ENCODE data around the gene HSD17B12. TPM values are rescaled to one million over a fixed set of nuclear protein-coding genes. Genes with fewer than 3 reads are reported as not detected.

HSD17B12 gene
- total RNA-seq, 6 donors from 2014 or later, result 26.6 to 107 (median 74.4) TPM

DNA sequence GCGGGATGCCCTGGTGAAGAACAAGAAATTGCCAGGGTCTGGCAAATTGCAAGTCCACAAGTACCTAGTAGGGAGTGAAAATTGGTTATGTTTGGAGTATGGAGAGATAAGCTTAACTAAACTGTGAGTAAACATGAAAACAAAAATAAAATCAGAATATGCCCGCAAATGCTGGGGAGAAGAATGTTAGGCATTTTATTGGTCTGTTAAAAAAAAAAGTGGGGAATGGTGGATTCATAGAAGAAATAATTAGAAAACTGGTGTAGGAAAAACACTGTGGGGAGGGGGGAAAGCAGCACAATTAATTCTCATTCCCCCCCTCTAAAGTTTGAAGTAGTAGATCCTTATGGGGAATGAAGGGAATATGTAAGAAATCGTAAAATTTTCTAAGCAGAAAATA lies 40.6 kb upstream of the HSD17B12 start:
- H3K27me3 ChIP-seq, result no peaks in the 10 kb centered on the region
- WGBS, 2 donors, result 81 to 87% methylated on average over 3 of the region's 3 CpGs
- no peak for DNase-seq

DNA sequence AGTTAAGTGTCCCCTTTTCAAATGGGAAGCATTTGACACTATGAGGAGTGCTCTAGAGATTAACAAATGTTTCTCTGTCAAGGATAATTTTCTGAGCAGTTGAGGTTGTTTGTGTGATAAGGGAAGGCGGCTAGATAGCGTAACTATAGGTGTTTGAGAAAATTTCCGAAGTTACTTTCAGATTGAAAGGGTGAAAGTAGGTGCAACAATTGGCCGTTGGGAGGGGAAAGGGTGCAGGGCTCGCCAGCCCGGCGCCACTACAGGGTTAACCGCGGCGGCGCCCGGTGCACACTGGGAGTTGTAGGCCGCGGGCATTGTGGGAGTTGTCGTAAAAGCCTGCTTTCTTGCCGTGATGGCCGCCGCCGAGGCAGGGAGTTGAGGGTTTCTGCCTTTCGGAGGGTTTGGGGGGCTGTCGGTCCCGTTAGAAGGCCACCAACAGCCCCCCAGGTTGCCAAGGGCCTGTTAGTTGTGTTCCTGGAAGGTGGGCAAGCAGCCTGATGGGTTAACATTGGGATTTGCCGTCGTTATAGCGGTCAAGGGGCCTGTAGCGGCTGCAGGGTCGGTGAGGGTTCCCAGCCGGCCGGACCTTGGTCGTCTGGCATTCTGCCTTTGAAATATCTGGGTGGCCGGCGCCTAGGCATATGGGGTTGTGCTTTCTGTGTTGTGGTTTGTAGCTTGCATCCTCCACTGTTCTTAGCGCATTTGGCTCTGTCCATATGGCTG lies 36.5 kb upstream of the HSD17B12 start:
- Histone ChIP-seq H3K36me3 (no peaks in the 10 kb centered on the region), H3K4me3 (peak overlapping the region; percentile 77 to 96 (median 82)), H3K4me1 (peaks cover 8 to 15% (median 15%) of the 10 kb centered on the region in 4 donors), H3K27me3 (no peaks in the 10 kb centered on the region), H3K27ac (peak overlapping the region; percentile 63 to 89 (median 84)), H3K9me3 (no peaks in the 10 kb centered on the region)
- ATAC-seq (ENCODE audit: low FRiP score in 2 of 2), result peak; percentile 99 to 100
- peak; percentile 87 to 96 for DNase-seq
- 0 to 1% methylated on average over 19 to 33 of the region's 33 CpGs for WGBS, 2 donors
- TF ChIP-seq, protein P1, sequence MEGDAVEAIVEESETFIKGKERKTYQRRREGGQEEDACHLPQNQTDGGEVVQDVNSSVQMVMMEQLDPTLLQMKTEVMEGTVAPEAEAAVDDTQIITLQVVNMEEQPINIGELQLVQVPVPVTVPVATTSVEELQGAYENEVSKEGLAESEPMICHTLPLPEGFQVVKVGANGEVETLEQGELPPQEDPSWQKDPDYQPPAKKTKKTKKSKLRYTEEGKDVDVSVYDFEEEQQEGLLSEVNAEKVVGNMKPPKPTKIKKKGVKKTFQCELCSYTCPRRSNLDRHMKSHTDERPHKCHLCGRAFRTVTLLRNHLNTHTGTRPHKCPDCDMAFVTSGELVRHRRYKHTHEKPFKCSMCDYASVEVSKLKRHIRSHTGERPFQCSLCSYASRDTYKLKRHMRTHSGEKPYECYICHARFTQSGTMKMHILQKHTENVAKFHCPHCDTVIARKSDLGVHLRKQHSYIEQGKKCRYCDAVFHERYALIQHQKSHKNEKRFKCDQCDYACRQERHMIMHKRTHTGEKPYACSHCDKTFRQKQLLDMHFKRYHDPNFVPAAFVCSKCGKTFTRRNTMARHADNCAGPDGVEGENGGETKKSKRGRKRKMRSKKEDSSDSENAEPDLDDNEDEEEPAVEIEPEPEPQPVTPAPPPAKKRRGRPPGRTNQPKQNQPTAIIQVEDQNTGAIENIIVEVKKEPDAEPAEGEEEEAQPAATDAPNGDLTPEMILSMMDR (IDR thresholded peaks at IDR 0.05), result peak in 1 of 6 experiments; percentile 12
- TF ChIP-seq POLR2AphosphoS5 (IDR thresholded peaks at IDR 0.05) (peak; percentile 18 to 95), POLR2A (IDR thresholded peaks at IDR 0.05) (peak in 2 of 4 donors; percentile 16 to 40), EP300 (IDR thresholded peaks at IDR 0.05) (no peak)

More for the DNA sequence above, 40.6 kb upstream of the HSD17B12 start:
- Histone ChIP-seq H3K4me3 (no peak overlapping the region), H3K4me1 (peaks cover 4 to 10% (median 7%) of the 10 kb centered on the region in 4 donors), H3K36me3 (no peaks in the 10 kb centered on the region), H3K9me3 (no peaks in the 10 kb centered on the region), H3K27ac (no peak overlapping the region)
- ATAC-seq (ENCODE audit: low FRiP score in 2 of 2), result no peak
- no peak for TF ChIP-seq POLR2AphosphoS5 (IDR thresholded peaks at IDR 0.05)

- peak overlapping the region; percentile 63 to 89 (median 84) for H3K27ac ChIP-seq
- 22 to 28% methylated on average over 7 of the region's 7 CpGs for WGBS, 2 donors
- H3K4me3 ChIP-seq, result peak overlapping the region; percentile 77 to 96 (median 82)
- H3K27me3 ChIP-seq, result no peaks in the 10 kb centered on the region
- H3K9me3 ChIP-seq, result no peaks in the 10 kb centered on the region
- peaks cover 8 to 15% (median 15%) of the 10 kb centered on the region in 4 donors for H3K4me1 ChIP-seq
- DNase-seq (no peak), ATAC-seq (ENCODE audit: low FRiP score in 2 of 2) (peak in 1 of 2 donors; percentile 22)
- TF ChIP-seq, protein P1 (IDR thresholded peaks at IDR 0.05), result no peak
- no peak for TF ChIP-seq EP300 (IDR thresholded peaks at IDR 0.05)
- TF ChIP-seq POLR2AphosphoS5 (IDR thresholded peaks at IDR 0.05), result no peak
- no peak for TF ChIP-seq POLR2A (IDR thresholded peaks at IDR 0.05)
- H3K36me3 ChIP-seq, result no peaks in the 10 kb centered on the region
Observed at GRCh38 chr11:43644621-43645299, 35.8 kb upstream of the HSD17B12 start.

DNA sequence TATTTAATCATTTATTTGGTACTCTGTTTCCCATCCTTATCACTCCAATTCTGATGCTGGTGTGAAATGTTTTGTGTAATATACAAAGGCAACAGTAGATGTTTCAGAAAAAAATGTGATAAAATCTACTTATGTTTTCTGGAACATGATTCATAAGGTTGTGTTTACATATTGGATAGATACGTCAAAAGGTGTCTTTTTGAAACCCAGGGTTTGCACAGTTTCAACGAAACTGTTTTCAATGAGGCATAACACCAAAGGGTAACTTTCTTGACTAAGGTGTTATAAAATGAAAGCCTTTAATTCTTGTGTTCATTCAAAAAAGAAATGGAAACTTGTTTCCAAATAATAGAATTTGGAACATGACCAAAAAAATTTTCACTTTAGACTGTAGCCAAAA lies 33.8 kb upstream of the HSD17B12 start:
- TF ChIP-seq EP300 (IDR thresholded peaks at IDR 0.05) (no peak), POLR2A (IDR thresholded peaks at IDR 0.05) (no peak), POLR2AphosphoS5 (IDR thresholded peaks at IDR 0.05) (no peak)
- TF ChIP-seq, protein P1 (IDR thresholded peaks at IDR 0.05), result no peak
- no peak for DNase-seq
- no peaks in the 10 kb centered on the region for H3K9me3 ChIP-seq
- no peaks in the 10 kb centered on the region for H3K27me3 ChIP-seq
- no peak overlapping the region for H3K4me3 ChIP-seq
- ATAC-seq (ENCODE audit: low FRiP score in 2 of 2), result no peak
- peaks cover 8 to 15% (median 15%) of the 10 kb centered on the region in 4 donors for H3K4me1 ChIP-seq
- WGBS, 2 donors, result 77 to 90% methylated on average over 2 of the region's 2 CpGs
- no peaks in the 10 kb centered on the region for H3K36me3 ChIP-seq
- H3K27ac ChIP-seq, result no peak overlapping the region

DNA sequence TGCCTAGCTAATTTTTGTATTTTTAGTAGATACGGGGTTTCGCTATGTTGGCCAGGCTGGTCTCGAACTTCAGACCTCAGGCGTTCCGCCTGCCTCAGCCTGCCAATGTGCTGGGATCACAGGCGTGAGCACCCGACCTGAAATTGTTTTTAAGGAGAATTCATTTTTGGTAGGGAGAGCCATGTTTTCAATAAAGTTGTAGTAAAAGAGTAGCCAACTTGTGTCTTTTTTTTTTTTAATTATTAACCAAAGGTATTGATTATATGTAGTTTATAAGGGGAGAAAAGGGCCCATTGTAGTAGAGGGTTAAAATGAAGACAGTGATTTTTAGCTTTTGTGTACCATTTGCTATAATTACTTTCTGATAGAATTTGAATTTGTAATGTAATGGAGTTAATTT lies 31.6 kb upstream of the HSD17B12 start:
- Histone ChIP-seq H3K4me1 (peaks cover 8 to 15% (median 9%) of the 10 kb centered on the region in 4 donors), H3K27ac (no peak overlapping the region), H3K4me3 (no peak overlapping the region), H3K36me3 (no peaks in the 10 kb centered on the region), H3K9me3 (no peaks in the 10 kb centered on the region), H3K27me3 (no peaks in the 10 kb centered on the region)
- TF ChIP-seq POLR2A (IDR thresholded peaks at IDR 0.05) (no peak), EP300 (IDR thresholded peaks at IDR 0.05) (no peak), POLR2AphosphoS5 (IDR thresholded peaks at IDR 0.05) (no peak)
- TF ChIP-seq, protein P1 (IDR thresholded peaks at IDR 0.05), result no peak
- 83 to 84% methylated on average over 7 of the region's 7 CpGs for WGBS, 2 donors
- DNase-seq, result no peak
- no peak for ATAC-seq (ENCODE audit: low FRiP score in 2 of 2)
